ENCODE measurements around the gene LCE4A.
"Not testable (repeated sequence)": the region's sequence is repeated elsewhere in the genome, so short reads cannot be mapped to it uniquely, and the experiment has no call there.

LCE4A gene

GRCh38 chr1:152707860-152708259 lies at the start of gene LCE4A:
Gene LCE4A (plus strand): TSS chr1:152708160. CDS start chr1:152709076, 916 bp downstream.
- DNase-seq (ENCODE audit: low read depth) = no peak

- DNase-seq (ENCODE audit: low read depth) = no peak
Observed at GRCh38 chr1:152658649-152659048, 49.3 kb upstream of the LCE4A start.

DNA sequence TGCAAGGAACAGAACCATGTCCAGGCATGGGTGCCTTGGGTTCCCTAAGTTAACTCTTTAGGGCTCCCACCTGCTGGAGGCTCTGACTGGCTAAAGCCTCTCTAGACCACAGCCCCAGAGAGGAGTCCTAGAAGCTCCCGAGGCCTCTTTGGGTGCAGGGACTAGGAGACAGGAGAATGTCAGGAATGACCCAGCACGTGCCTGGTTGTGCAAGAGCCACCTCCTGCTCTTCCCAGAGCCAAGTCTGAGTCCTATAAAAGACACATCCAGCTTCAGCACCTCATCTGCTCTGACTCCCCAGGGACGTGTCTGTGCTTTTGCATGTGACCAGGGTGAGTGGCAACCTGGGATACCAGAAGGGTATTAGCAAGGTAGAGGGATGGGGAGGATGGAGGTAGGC lies 44.9 kb upstream of the LCE4A start, which contains the start of gene LCE2D:
LCE2D (plus strand) TSS at position 283 of the 400 bp plus-strand sequence. CDS start 726 bp downstream, outside the sequence.
- DNase-seq (ENCODE audit: low read depth) = no peak

GRCh38 chr1:152666171-152666570 lies 41.8 kb upstream of the LCE4A start:
- not testable (repeated sequence) for DNase-seq (ENCODE audit: low read depth)

GRCh38 chr1:152667648-152668047 lies 40.3 kb upstream of the LCE4A start:
- no peak for DNase-seq (ENCODE audit: low read depth)

- no peak for DNase-seq (ENCODE audit: low read depth)
Observed at GRCh38 chr1:152673016-152673415, 34.9 kb upstream of the LCE4A start.

DNA sequence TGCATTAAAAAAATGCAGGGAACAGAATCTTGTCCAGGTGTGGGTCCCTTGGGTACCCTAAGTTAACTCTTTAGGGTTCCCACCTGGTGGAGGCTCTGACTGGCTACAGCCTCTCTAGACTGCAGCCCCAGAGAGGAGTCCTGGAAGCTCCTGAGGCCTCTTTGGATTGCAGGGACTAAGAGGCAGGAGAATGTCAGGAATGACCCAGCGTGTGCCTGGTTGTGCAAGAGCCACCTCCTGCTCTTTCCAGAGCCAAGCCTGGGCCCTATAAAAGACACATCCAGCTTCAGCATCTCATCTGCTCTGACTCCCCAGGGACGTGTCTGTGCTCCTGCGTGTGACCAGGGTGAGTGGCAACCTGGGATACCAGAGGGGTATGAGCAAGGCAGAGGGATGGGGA lies 33.0 kb upstream of the LCE4A start, which contains the start of gene LCE2C:
LCE2C (plus strand) TSS at position 297 of the 400 bp plus-strand sequence. CDS start 737 bp downstream, outside the sequence.
- DNase-seq (ENCODE audit: low read depth) = not testable (repeated sequence)

GRCh38 chr1:152679459-152679858 lies 28.5 kb upstream of the LCE4A start:
- no peak for DNase-seq (ENCODE audit: low read depth)

DNA sequence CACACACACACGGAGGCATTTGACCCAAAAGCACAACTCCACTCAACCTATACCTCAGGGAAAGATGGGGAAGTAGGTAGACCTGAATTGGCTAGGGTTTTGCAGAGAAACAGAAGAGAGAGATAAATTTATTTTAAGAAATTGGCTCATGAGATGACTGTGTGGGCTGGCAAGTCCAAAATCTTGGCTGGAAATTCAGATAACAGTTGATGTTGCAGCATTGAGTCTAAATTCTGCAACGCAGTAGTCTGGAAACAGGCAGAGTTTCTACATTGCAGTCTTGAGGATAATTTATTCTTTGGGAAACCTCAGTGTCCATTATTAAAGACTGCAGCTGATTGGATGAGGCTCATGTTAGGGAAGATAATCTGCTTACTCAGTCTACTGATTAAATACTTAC lies 26.3 kb upstream of the LCE4A start:
- DNase-seq (ENCODE audit: low read depth) = no peak

- DNase-seq (ENCODE audit: low read depth) = no peak
Observed at GRCh38 chr1:152683846-152684245, 24.1 kb upstream of the LCE4A start.

DNA sequence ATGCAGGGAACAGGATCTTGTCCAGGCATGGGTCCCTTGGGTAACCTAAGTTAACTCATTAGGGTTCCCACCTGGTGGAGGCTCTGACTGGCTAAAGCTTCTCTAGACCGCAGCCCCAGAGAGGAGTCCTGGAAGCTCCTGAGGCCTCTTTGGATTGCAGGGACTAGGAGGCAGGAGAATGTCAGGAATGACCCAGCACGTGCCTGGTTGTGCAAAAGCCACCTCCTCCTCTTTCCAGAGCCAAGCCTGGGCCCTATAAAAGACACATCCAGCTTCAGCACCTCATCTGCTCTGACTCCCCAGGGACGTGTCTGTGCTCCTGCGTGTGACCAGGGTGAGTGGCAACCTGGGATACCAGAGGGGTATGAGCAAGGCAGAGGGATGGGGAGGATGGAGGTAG lies 22.1 kb upstream of the LCE4A start, which contains the start of gene LCE2B:
LCE2B (plus strand) TSS at position 301 of the 400 bp plus-strand sequence. CDS start 721 bp downstream, outside the sequence.
- DNase-seq (ENCODE audit: low read depth) = not testable (repeated sequence)

DNA sequence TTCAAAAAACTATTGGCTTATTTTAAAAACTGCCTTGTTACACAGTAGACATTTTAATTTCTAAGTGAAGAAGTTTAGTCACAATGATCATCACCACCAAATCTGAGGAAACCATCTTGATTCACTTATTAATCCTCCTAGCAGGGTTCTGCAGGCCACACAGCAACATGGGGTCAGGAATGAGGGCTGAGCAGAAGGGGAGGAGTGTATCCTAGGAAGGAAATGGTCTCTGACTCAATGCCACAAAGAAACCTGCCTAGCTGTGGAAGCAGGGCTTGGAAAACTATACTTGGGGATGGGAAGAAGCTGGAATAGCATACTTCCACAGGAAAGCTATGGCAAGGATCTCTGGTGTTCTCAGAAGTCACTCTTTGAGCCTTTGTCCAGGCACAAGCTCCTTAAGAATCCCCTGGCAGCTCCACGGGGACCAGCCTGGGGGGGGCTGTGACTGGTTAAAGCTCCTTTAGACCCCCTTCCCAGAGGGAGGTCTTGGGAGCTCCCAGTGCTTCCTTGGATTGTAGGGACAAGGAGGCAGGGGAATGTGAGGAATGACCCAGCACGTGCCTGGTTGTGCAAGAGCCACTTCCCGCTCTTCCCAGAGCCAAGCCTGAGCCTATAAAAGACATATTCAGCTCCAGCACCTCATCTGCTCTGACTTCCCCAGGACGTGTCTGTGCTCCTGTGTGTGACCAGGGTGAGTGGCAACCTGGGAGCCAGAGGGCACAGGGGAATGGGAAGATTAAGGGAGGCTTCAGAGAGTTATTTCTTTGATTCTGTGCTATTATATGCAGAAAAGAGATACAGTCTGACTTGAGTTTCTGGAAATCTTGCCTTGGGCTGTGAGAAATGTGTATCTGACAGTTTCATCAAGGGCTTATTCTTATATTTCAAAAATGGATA lies 10.0 kb upstream of the LCE4A start, which contains the start of gene LCE2A:
LCE2A (plus strand) TSS at position 645 of the 900 bp plus-strand sequence. CDS start 557 bp downstream, outside the sequence.
- DNase-seq (ENCODE audit: low read depth) = no peak

- DNase-seq (ENCODE audit: low read depth) = no peak
Observed at GRCh38 chr1:152699746-152700145, 8.2 kb upstream of the LCE4A start.

- no peak for DNase-seq (ENCODE audit: low read depth)
Observed at GRCh38 chr1:152718238-152718637, 10.3 kb downstream of the LCE4A start.

GRCh38 chr1:152725261-152725660 lies 17.3 kb downstream of the LCE4A start:
- DNase-seq (ENCODE audit: low read depth) = no peak

DNA sequence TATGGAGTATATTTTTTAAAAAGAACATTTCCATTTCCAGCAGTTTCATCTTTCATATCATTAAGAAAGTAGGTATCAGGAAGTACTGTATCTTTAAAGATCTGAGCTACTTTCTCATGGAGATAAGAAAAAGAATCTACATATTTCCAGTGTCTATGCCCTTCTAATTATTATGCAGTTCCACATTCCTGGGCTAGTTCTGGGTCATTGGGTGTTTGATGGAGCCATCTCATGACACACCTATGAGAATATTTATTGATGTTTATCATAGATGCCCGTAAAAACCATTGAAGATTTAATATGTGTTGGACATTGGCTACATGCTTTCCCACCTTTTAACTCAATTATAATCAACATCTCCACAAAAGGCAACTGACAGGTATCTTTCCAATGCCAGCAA lies 21.0 kb downstream of the LCE4A start:
- no peak for DNase-seq (ENCODE audit: low read depth)

DNA sequence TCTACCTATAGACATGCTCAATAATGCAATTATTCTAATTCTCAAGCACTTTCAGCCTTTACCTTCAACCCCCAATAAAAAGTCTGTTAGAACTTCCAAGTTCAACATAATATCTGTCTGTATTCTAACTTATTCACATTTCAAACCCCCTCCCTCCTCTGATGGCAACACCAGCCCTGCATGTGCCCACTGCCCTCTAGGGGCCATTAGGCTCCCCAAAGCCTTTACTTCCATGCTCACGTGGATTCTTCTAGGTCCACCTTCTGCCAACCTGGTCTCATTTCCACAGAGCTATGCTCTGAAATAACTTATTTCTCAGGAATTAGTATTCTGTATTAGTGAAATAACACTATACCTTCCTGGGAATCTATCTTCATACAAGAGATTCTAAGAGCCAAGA lies 27.7 kb downstream of the LCE4A start:
- DNase-seq (ENCODE audit: low read depth) = no peak

- no peak for DNase-seq (ENCODE audit: low read depth)
Observed at GRCh38 chr1:152737997-152738396, 30.0 kb downstream of the LCE4A start.

GRCh38 chr1:152739841-152740240 lies 31.9 kb downstream of the LCE4A start:
- DNase-seq (ENCODE audit: low read depth) = no peak

DNA sequence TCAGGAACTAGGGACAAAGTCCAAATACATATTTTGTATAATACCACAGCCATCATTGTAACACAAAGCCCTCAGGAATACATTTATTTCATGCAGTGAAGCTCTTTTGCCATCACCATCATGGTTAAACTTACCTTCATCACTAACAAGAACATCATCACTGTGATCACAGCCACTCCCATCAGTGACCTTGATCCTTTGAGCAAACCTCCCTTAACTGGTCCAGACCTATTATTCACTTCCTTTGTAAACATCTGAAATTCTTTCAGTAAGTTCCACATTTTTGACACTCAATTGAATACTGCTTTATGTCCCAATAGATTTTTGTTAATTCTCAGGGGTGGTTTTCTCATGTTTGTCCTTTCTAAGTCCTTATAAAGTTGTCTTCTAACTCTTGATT lies 33.7 kb downstream of the LCE4A start:
- DNase-seq (ENCODE audit: low read depth) = no peak

DNA sequence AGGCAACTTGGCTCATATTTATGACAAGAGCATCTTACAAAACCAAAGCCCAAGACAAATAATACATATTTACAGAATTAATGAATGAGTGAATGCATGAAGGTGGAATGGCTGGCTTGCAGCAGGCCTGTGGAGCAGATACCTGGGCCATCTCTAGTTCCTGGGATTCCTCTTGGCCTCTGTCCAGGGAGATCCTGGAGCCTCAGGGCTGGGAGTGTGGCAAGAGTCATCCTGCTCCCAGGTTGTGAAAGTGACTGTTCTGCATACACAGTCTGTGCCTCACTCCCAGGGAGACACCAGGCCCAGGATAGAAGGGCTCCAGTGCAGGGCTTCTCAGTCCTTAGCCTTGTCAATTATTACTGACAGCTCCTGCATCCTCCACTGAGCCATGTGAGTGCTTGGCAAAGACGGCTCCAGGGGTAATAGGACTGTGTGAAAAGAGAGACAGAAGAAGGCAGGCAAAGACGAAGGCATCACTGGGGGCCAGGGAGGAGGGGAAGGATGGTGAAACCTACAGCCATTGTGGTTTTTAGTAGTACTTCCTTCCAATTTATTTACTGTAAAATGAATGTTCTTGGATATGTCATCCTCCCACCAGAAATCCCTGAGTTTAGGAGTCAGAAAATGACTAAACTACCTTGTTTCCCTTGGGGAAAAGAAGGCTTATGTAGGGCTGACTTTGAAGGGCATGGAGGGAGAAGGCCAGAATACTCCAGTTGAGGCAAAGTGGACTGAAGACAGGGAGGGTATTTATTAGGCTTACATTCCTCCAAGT lies 35.6 kb downstream of the LCE4A start:
- DNase-seq (ENCODE audit: low read depth) = no peak

GRCh38 chr1:152745289-152745704 lies 37.3 kb downstream of the LCE4A start:
- DNase-seq (ENCODE audit: low read depth) = no peak
